ENCODE data around the gene ZNF493.

Gene ZNF493

DNA sequence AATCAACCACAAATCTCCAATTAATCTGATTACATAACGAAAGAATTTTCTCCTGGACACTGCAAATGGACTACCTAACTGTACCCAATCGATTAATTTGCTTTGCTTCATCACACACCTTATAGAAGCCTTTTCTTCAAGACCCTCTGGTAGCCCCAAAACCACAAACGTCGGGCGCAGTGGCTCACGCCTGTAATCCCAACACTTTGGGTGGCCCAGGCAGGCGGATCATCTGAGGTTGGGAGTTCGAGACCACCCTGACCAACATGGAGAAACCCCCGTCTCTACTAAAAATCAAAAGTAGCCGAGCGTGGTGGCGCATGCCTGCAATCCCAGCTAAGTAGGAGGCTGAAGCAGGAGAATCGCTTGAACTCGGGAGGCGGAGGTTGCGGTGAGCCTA lies 65.6 kb downstream of the ZNF493 start:
- DNase-seq (ENCODE audit: low read depth in 2 of 2, low spot score in 1 of 2) = no peak

DNA sequence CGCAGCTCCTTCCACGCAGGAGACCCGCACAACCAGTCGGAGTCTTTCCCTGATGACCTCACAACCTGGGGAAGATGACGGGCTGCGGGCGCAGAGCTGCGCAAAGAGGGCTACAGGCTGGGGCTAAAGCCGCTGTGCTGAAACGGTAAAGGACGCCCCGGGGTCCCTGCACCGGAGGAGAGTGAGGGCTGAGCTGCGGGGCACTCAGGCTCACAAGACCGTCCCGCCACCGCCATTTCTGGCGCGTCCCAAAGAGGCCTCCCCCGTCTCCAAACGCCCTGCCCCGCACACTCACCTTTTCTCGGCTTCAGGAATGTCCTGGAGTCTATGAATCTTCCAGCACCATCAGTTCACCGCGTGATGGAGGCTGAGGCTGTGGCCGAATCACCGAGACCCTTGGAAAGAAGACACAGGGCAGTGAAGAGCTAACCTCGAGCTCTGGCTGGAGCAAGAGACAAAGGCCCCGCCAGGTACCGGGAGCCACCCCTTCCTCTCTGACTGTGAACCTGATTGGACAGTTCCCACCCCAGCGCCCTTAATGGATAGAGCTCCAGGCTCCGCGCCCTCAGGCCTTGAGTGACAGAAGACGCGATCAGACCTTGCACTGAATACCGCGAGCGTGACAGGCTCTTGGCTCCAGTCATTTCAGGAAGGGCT lies 66.6 kb downstream of the ZNF493 start:
- DNase-seq (ENCODE audit: low read depth in 2 of 2, low spot score in 1 of 2) = no peak

DNA sequence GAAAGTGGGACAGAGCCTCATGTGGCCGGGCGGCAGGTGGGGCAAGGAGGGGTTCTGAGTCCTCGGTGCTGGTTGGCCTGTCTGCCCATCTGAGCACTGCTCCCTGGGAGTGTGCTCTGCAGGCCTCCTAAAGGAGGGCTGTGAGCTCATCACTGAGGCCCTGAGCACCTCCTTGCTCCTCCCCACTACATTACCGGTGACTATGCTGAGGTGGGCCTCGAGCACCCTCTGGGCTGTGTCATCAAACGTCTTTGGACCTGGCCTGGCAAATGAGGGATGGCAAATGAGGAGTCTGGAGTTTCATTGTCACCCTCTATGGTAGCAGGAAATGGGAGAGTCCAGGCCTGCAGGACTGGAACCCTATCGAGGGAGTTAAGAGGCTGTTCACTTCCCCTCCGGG lies 69.7 kb downstream of the ZNF493 start:
- DNase-seq (ENCODE audit: low read depth in 2 of 2, low spot score in 1 of 2) = no peak

DNA sequence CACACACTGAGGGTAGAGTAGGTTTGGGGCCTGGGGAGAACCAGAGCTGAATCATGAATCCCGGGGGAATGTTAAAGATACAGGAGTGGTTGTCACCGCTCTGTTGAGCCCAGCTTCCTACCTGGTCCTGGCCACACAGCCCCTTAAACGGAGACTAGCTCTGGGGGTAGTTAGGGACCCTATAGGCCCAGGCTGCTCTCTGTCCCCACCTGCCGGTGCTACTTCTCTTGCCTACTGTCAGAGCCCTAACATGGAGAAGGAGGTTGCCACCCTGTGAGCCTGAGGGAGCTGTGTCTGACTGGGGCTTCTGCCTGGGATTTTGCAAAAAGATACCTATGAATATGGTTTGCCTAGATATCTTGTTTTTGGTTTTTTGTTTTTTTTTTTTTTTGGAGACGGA lies 71.9 kb downstream of the ZNF493 start:
- no peak for DNase-seq (ENCODE audit: low read depth in 2 of 2, low spot score in 1 of 2)

DNA sequence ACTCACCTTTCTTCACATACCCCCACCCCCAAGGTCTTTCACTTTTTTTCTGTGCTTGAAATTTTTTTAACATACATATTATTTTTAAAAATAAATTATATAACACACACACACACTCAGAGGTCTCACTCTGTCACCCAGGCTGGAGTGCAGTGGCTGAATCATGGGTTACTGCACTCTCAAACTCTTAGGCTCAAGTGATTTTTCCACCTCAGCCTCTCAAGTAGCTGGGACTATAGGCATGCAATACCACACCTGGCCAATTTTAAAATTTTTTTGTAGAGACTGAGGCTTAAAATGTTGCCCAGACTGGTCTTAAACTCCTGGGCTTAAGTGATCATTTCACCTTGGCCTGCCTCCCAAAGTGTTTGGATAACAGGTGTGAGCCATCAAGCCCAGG lies 75.6 kb downstream of the ZNF493 start:
- DNase-seq (ENCODE audit: low read depth in 2 of 2, low spot score in 1 of 2) = no peak

DNA sequence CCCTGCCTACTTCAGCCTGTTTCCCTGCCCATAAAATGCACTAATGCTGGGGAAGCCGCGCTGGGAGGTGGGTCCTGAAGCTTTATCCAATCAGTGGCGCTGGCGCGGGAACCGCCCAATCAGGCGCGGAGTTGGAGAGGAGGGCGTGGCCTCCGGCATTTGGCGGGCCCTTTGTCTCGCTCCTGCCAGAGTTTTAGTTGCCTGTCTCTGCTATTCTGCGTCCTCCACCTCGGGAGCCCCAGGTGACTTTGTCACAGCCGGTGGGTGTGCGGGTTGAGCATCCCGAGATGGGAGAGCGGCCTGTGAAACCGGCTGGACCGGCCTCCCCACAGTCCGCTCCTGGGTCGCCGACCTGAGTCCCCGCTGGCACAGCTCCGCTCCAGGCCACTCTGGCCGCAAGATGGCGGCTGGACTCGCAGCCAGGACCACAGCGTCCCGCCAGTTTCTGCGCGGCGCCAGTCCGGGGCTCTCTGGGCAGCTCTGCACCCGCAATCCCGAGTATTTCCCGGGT lies 77.8 kb downstream of the ZNF493 start:
- DNase-seq (ENCODE audit: low read depth in 2 of 2, low spot score in 1 of 2) = peak; percentile 39 to 52

All from stimulated activated CD8-positive, alpha-beta memory T cell treated with anti-CD3 and anti-CD28 coated beads, Interleukin-4, amount 100 ng/mL, for 4 hours (primary cell).